H1 (cell line): ENCODE measurements around the gene SVOPL. TPM values are rescaled to one million over a fixed set of nuclear protein-coding genes. Genes with fewer than 3 reads are reported as not detected.
"Not testable (repeated sequence)": the region's sequence is repeated elsewhere in the genome, so short reads cannot be mapped to it uniquely, and the experiment has no call there.

Source experiments
- CTCF ChIA-PET: fragments of 300-600 bp; sonication (Branson Sonifier 250); formaldehyde crosslinking; loops from one replicate; lab custom pipeline; 2021; ENCODE audit not compliant: partially characterized antibody; lab: Charles Lee
- POLR2A ChIA-PET: fragments of 300-600 bp; sonication (Branson Sonifier 250); formaldehyde crosslinking; loops from one replicate; lab custom pipeline; 2021; ENCODE audit warnings: inconsistent platforms; ENCODE audit not compliant: partially characterized antibody; lab: Charles Lee
- DNase-seq, 2 experiments: peaks; one replicate each; pipeline versions ENCODE4 v3.0.0 to v3.0.0-alpha.2; 2010 to 2022; ENCODE audit warnings: low spot score in 2 of 2, low read depth in 1 of 2, mixed read lengths in 1 of 2
- FAIRE-seq: peaks from 2 replicates; lab custom pipeline; 2011; peaks lifted over from hg19 to GRCh38; lab: Jason Lieb, UNC
- H2AFZ ChIP-seq: 2 replicates; pipeline ENCODE4 v1.8.1; 2012; ENCODE audit warnings: low read length, inconsistent platforms
- H2AK5ac ChIP-seq: 2 replicates; pipeline ENCODE4 v1.6.1; 2013; ENCODE audit warnings: low read depth, low read length
- H2BK120ac ChIP-seq: replicated peaks from 2 replicates; pipeline ENCODE3; 2013; ENCODE audit warnings: low read depth, low read length, inconsistent platforms
- H2BK12ac ChIP-seq: 2 replicates; pipeline ENCODE4 v1.6.1; 2013; ENCODE audit warnings: low read depth, low read length
- H2BK15ac ChIP-seq: 2 replicates; pipeline ENCODE4 v1.6.1; 2013; ENCODE audit warnings: low read length
- H2BK20ac ChIP-seq: 2 replicates; pipeline ENCODE4 v1.6.1; 2013; ENCODE audit warnings: low read length
- H2BK5ac ChIP-seq: 2 replicates; pipeline ENCODE4 v1.6.1; 2013; ENCODE audit warnings: low read depth, low read length
- H3K14ac ChIP-seq: 2 replicates; pipeline ENCODE4 v1.6.1; 2013; ENCODE audit warnings: inconsistent platforms; ENCODE audit not compliant: insufficient read length
- H3K18ac ChIP-seq: 2 replicates; pipeline ENCODE4 v1.6.1; 2013; ENCODE audit warnings: low read length; ENCODE audit errors: extremely low read depth
- H3K23ac ChIP-seq: 2 replicates; pipeline ENCODE4 v1.6.1; 2013; ENCODE audit warnings: inconsistent platforms; ENCODE audit not compliant: insufficient read length
- H3K23me2 ChIP-seq: 2 replicates; pipeline ENCODE4 v1.6.1; 2013; ENCODE audit warnings: low read depth, low read length
- H3K27ac ChIP-seq: 2 replicates; pipeline ENCODE4 v1.6.1; 2011; ENCODE audit warnings: low read depth, low read length, inconsistent platforms
- H3K27me3 ChIP-seq, 4 experiments: replicated peaks in 1 of 4; 1 replicate in 1 of 4; 2 replicates in 3 of 4; pipeline versions ENCODE4 v1.6.1 to v1.8.1; 2011 to 2013; ENCODE audit warnings: low read length in 3 of 4, mild to moderate bottlenecking in 3 of 4, inconsistent platforms in 2 of 4, mixed read lengths in 2 of 4, moderate library complexity in 1 of 4; ENCODE audit not compliant: control insufficient read depth in 3 of 4, insufficient read depth in 3 of 4; ENCODE audit errors: extremely low read depth in 1 of 4
- H3K36me3 ChIP-seq, 4 experiments: 2 replicates each; pipeline versions ENCODE4 v1.6.1 to v1.8.1; 2011 to 2013; ENCODE audit warnings: mild to moderate bottlenecking in 4 of 4, low read length in 3 of 4, moderate library complexity in 2 of 4, control low read depth in 1 of 4, inconsistent platforms in 1 of 4; ENCODE audit not compliant: insufficient read depth in 4 of 4, control insufficient read depth in 2 of 4
- H3K4ac ChIP-seq: replicated peaks from 2 replicates; pipeline ENCODE3; 2013; ENCODE audit warnings: low read length, low read depth, mixed read lengths, inconsistent platforms; ENCODE audit not compliant: insufficient read length
- H3K4me1 ChIP-seq, 4 experiments: replicated peaks in 1 of 4; 1 replicate in 1 of 4; 2 replicates in 3 of 4; pipeline versions ENCODE4 v1.6.1 to v1.8.1; 2011 to 2013; ENCODE audit warnings: low read length in 3 of 4, inconsistent platforms in 2 of 4, mixed read lengths in 1 of 4; ENCODE audit not compliant: insufficient read depth in 4 of 4, control insufficient read depth in 3 of 4
- H3K4me2 ChIP-seq, 2 experiments: 2 replicates each; pipeline versions ENCODE4 v1.6.1 to v1.8.1; 2011 to 2013; ENCODE audit warnings: low read depth in 2 of 2, low read length in 2 of 2, control low read depth in 1 of 2, inconsistent platforms in 1 of 2, mild to moderate bottlenecking in 1 of 2; ENCODE audit not compliant: insufficient read depth in 1 of 2
- H3K4me3 ChIP-seq, 4 experiments: fragments of 200-600, 300-600 bp in 1 of 4; sonication (generic), shearing (Covaris generic), sonication (Bioruptor Twin) in 1 of 4; 2 replicates each; pipeline versions ENCODE4 v1.5.1 to v1.8.1; 2011 to 2016; ENCODE audit warnings: low read length in 4 of 4, low read depth in 3 of 4, control low read depth in 2 of 4, inconsistent platforms in 2 of 4, mild to moderate bottlenecking in 2 of 4, mixed read lengths in 1 of 4, moderate library complexity in 1 of 4; ENCODE audit not compliant: insufficient read depth in 2 of 4; ENCODE audit errors: extremely low read depth in 1 of 4
- H3K56ac ChIP-seq: replicated peaks from 2 replicates; pipeline ENCODE3; 2013; ENCODE audit warnings: low read depth, mild to moderate bottlenecking, mixed read lengths, low read length, inconsistent platforms; ENCODE audit not compliant: insufficient read length
- H3K79me1 ChIP-seq: 2 replicates; pipeline ENCODE4 v1.6.1; 2013; ENCODE audit warnings: low read depth, low read length, control low read depth
- H3K79me2 ChIP-seq, 2 experiments: 2 replicates each; pipeline versions ENCODE4 v1.6.1 to v1.8.1; 2012 to 2013; ENCODE audit warnings: low read length in 2 of 2, mild to moderate bottlenecking in 2 of 2, inconsistent platforms in 1 of 2; ENCODE audit not compliant: insufficient read depth in 2 of 2, control insufficient read depth in 1 of 2
- H3K9ac ChIP-seq, 4 experiments: replicated peaks in 1 of 4; 1 replicate in 1 of 4; 2 replicates in 3 of 4; pipeline versions ENCODE4 v1.6.1 to v1.8.1; 2011 to 2013; ENCODE audit warnings: low read depth in 3 of 4, low read length in 3 of 4, control low read depth in 2 of 4, mild to moderate bottlenecking in 2 of 4, moderate library complexity in 2 of 4, inconsistent platforms in 1 of 4; ENCODE audit errors: extremely low read depth in 1 of 4
- H3K9me3 ChIP-seq, 2 experiments: 2 replicates each; pipeline versions ENCODE4 v1.6.1 to v1.8.1; 2012 to 2013; ENCODE audit warnings: mild to moderate bottlenecking in 2 of 2, moderate library complexity in 2 of 2, control low read depth in 1 of 2, inconsistent platforms in 1 of 2, low read depth in 1 of 2, low read length in 1 of 2, mixed read lengths in 1 of 2; ENCODE audit not compliant: insufficient read depth in 2 of 2
- H4K20me1 ChIP-seq, 2 experiments: replicated peaks in 1 of 2; 2 replicates each; pipeline versions ENCODE3 to v1.8.1; 2011 to 2013; ENCODE audit warnings: inconsistent platforms in 2 of 2, low read length in 2 of 2, mild to moderate bottlenecking in 1 of 2; ENCODE audit not compliant: insufficient read depth in 2 of 2, control insufficient read depth in 1 of 2
- H4K5ac ChIP-seq: 2 replicates; pipeline ENCODE4 v1.6.1; 2013; ENCODE audit warnings: low read length, low read depth, mixed read lengths, inconsistent platforms; ENCODE audit not compliant: insufficient read length
- H4K8ac ChIP-seq: 2 replicates; pipeline ENCODE4 v1.8.0; 2013; ENCODE audit warnings: mild to moderate bottlenecking, moderate library complexity, low read length, inconsistent platforms; ENCODE audit not compliant: insufficient read depth; ENCODE audit errors: extremely low read depth
- H4K91ac ChIP-seq: replicated peaks from 2 replicates; pipeline ENCODE3; 2013; ENCODE audit warnings: low read length, mixed read lengths, inconsistent platforms; ENCODE audit not compliant: insufficient read length
- WGBS, 2 experiments: shearing (Covaris generic) in 1 of 2; methylation state at CpG; one replicate each; pipeline versions ENCODE4 v1.1.6 to v1.1.7; 2013 to 2015; ENCODE audit warnings: low lambda C conversion rate in 2 of 2, mixed read lengths in 2 of 2, inconsistent platforms in 1 of 2, low coverage in 1 of 2, missing lambda C conversion rate in 1 of 2; ENCODE audit not compliant: insufficient replicate concordance in 2 of 2, insufficient coverage in 1 of 2, insufficient read length in 1 of 2; ENCODE audit errors: extremely low coverage in 1 of 2, missing lambda C conversion rate in 1 of 2; 5-methylcytosine and 5-hydroxymethylcytosine counted together
- polyA plus RNA-seq, 7 experiments: library from polyadenylated mRNA; depleted of rRNA in 3 of 7; stranded (reverse) in 5 of 7; unstranded in 2 of 7; fragments of >200 nt in 5 of 7; fragments of 200-250 nt in 2 of 7; gene quantifications; 1 replicate in 5 of 7; 2 replicates in 1 of 7; 4 replicates in 1 of 7; pipeline versions ENCODE4 v1.2.1 to v1.2.3, GENCODE V29; 2011 to 2013; ENCODE audit warnings: missing spikeins in 2 of 7, mixed read lengths in 2 of 7
- total RNA-seq: library from RNA; stranded (reverse); fragmentation: NEBNext Ultra II Directional; extraction: Animal tissue kit (Norgen Biotek cat#: 25700); gene quantifications from 2 replicates; pipeline ENCODE4 v1.2.1, GENCODE V29; 2021

Gene SVOPL
- total and polyA plus RNA-seq, 2 of the 8 experiments (the other 6 are each of a cell fraction or from before 2014, with no cell fraction given): 1.1 to 1.4 TPM

GRCh38 chr7:138688037-138688436 lies 13.1 kb downstream of the SVOPL start:
- H3K36me3 ChIP-seq, H3K4me2 ChIP-seq, H3K18ac ChIP-seq, H2BK20ac ChIP-seq, H3K56ac ChIP-seq, H4K5ac ChIP-seq, H2BK15ac ChIP-seq, H2AFZ ChIP-seq, H3K4me1 ChIP-seq, H3K79me1 ChIP-seq, FAIRE-seq, H3K79me2 ChIP-seq, H4K20me1 ChIP-seq, H2BK5ac ChIP-seq, CTCF ChIA-PET, DNase-seq, H3K4ac ChIP-seq, H3K4me3 ChIP-seq, H4K8ac ChIP-seq, H2BK120ac ChIP-seq, H3K23ac ChIP-seq, H3K27ac ChIP-seq, H3K9me3 ChIP-seq, H2BK12ac ChIP-seq, H4K91ac ChIP-seq, H3K9ac ChIP-seq, H3K23me2 ChIP-seq, H3K14ac ChIP-seq, H2AK5ac ChIP-seq, H3K27me3 ChIP-seq: not testable (repeated sequence)
- 96% methylated on average over 6 of the region's 6 CpGs; no CpG with 5 or more reads in 1 of the 2 experiments for WGBS, 2 experiments
- POLR2A ChIA-PET: interaction anchor here (0.7 kb wide), 1 partner anchor 19 kb away, joined by 4 read pairs; no protein-coding TSS in a partner anchor
